HEK293T (cell line): ENCODE data around the gene SAP30.

Experiments
- ARNT ChIP-seq: fragments of 450-650 bp; IDR thresholded peaks from 2 replicates; pipeline ENCODE4 v1.6.1; 2017; ENCODE audit warnings: mild to moderate bottlenecking
- FOXM1 ChIP-seq: fragments of 450-650 bp; IDR thresholded peaks from 2 replicates; pipeline ENCODE4 v1.6.1; 2017; ENCODE audit warnings: mild to moderate bottlenecking, borderline replicate concordance
- TF ChIP-seq, protein P1 (sequence below): fragments of 450-650 bp; IDR thresholded peaks from 2 replicates; pipeline ENCODE4 v1.6.1; 2016

DNA sequence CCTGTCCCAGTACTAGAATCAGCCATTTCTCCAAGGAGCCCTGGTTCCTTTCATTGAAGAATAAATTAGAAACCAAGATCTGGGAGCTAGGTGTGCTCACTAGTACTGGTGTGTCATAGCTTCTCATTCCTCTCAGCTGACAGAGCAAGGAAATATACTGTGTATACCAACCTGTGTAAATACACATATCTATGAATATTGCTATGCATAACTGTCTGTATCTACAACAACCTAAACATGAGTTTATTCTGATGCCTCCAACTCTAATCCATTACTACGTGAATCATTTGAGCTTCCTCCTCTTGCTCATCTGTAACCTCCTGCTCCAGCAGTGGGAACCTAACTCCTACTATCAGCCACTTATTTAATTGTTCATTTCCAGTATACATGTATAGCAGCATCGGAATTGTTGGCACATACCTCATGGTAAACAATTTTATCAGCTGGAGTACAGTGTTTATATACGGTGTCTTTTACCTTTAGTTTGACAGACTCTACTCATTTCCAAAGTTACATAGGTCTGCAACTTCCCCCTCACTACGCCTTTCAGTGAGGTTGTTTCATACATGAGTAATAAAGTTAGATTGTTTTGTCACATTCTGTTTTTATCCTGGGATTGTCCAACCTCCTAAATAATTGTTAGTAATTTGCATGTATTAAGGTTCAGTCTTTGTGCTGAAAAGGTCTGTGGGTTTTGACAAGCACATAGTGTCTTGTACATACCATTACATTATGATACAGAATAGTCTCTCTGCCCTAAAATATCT, 35.3 kb downstream of the SAP30 start:
- TF ChIP-seq ARNT (no peak), FOXM1 (no peak)
- TF ChIP-seq, protein P1, sequence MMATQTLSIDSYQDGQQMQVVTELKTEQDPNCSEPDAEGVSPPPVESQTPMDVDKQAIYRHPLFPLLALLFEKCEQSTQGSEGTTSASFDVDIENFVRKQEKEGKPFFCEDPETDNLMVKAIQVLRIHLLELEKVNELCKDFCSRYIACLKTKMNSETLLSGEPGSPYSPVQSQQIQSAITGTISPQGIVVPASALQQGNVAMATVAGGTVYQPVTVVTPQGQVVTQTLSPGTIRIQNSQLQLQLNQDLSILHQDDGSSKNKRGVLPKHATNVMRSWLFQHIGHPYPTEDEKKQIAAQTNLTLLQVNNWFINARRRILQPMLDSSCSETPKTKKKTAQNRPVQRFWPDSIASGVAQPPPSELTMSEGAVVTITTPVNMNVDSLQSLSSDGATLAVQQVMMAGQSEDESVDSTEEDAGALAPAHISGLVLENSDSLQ = no peak
